ENCODE data around the gene LEP.

The LEP gene

DNA sequence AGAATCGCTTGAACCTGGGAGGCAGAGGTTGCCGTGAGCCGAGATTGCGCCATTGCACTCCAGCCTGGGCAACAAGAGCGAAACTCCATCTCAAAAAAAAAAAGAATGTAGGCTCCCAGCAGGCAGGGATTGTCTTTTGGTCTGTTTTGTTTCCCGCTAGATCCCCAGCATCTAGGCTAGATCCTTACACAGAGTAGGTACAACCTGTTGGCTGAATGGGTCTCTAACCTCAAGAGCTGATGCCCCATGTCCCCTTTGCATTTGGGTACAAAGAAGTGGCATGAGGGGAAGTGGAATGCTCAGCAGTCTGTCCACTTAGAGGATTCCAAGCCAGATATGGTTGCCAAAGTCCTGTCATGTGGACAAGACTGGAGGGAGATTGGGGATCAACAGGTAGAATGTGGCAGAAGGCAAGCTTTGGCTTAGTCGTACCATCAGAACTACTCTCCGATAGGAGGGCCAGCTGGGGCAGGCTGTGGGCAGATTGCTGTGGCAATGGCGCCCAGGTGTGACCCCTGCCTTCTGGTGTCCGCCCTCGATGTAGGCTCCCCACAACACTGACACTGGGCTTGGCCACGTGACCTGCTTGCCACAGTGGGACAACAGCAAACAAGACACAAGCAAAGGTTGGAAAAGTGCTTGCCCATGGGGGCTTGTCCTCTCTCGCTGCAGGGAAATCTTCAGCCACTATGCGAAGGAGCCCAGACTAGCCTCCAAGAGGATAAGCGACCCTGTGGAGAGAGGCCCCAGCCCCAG, 21.4 kb downstream of the LEP start:
- peaks cover 7 to 9% of the 10 kb centered on the region in 2 donors for H3K4me1 ChIP-seq (ENCODE audit: control insufficient read depth in 2 of 2, insufficient read depth in 1 of 2, low read depth in 1 of 2, low read length in 2 of 2)
- no peak overlapping the region for H2BK12ac ChIP-seq (ENCODE audit: low read length)
- H2BK15ac ChIP-seq (ENCODE audit: low read length), result no peak overlapping the region
- no peak overlapping the region for H3K9ac ChIP-seq (ENCODE audit: low read depth, low read length, poor library complexity)
- no peak overlapping the region for H4K91ac ChIP-seq (ENCODE audit: low read depth, low read length, poor library complexity)
- H3K14ac ChIP-seq (ENCODE audit: low read length), result no peak overlapping the region
- no peak overlapping the region for H2AK5ac ChIP-seq (ENCODE audit: low read depth, low read length)
- H2AFZ ChIP-seq (ENCODE audit: low read length), result no peak overlapping the region
- H3K23ac ChIP-seq (ENCODE audit: low read depth, low read length, poor library complexity), result no peak overlapping the region
- WGBS, 2 donors (ENCODE audit: extremely low coverage in 2 of 2, insufficient read length in 2 of 2, insufficient replicate concordance in 1 of 2), result no CpG with 5 or more reads among the region's 15 CpGs
- H3K18ac ChIP-seq (ENCODE audit: low read length), result no peak overlapping the region
- no peak overlapping the region for H3K27ac ChIP-seq (replicated peaks; ENCODE audit: low read length)
- H2BK5ac ChIP-seq (ENCODE audit: low read length), result no peak overlapping the region
- H3K36me3 ChIP-seq (replicated peaks in 1 of 2; ENCODE audit: control insufficient read depth in 2 of 2, insufficient read depth in 2 of 2, low read length in 2 of 2), result no peaks in the 10 kb centered on the region
- DNase-seq (ENCODE audit: low spot score), result no peak
- no peak overlapping the region for H4K8ac ChIP-seq (ENCODE audit: low read depth, low read length)
- H3K4me2 ChIP-seq (ENCODE audit: insufficient read depth, low read length, poor library complexity, severe bottlenecking), result no peak overlapping the region
- H3K4me3 ChIP-seq (ENCODE audit: low read length in 2 of 2), result peak overlapping the region in 1 of 2 donors; percentile 50
- no peaks in the 10 kb centered on the region for H3K9me3 ChIP-seq (replicated peaks in 1 of 2; ENCODE audit: control insufficient read depth in 2 of 2, insufficient read depth in 1 of 2, low read depth in 1 of 2, low read length in 2 of 2)
- no peaks in the 10 kb centered on the region for H3K79me1 ChIP-seq (ENCODE audit: low read depth, low read length)
- H2BK120ac ChIP-seq (ENCODE audit: low read depth, low read length), result no peak overlapping the region
- H3K4ac ChIP-seq (ENCODE audit: low read length), result no peak overlapping the region
- H3K27me3 ChIP-seq (ENCODE audit: control insufficient read depth in 3 of 3, insufficient read depth in 3 of 3, low read depth in 1 of 3, low read length in 3 of 3), result no peaks in the 10 kb centered on the region

- peak overlapping the region; percentile 72 for H2AFZ ChIP-seq (ENCODE audit: low read length)
- no peak for DNase-seq (ENCODE audit: low spot score)
- no peaks in the 10 kb centered on the region for H3K36me3 ChIP-seq (replicated peaks in 1 of 2; ENCODE audit: control insufficient read depth in 2 of 2, insufficient read depth in 2 of 2, low read length in 2 of 2)
- no peak overlapping the region for H2AK5ac ChIP-seq (ENCODE audit: low read depth, low read length)
- no peak overlapping the region for H4K91ac ChIP-seq (ENCODE audit: low read depth, low read length, poor library complexity)
- peaks cover 16 to 17% of the 10 kb centered on the region in 2 donors for H3K4me1 ChIP-seq (ENCODE audit: control insufficient read depth in 2 of 2, insufficient read depth in 1 of 2, low read depth in 1 of 2, low read length in 2 of 2)
- H2BK5ac ChIP-seq (ENCODE audit: low read length), result no peak overlapping the region
- no peak overlapping the region for H2BK120ac ChIP-seq (ENCODE audit: low read depth, low read length)
- no peak overlapping the region for H3K4ac ChIP-seq (ENCODE audit: low read length)
- no peak overlapping the region for H3K23ac ChIP-seq (ENCODE audit: low read depth, low read length, poor library complexity)
- no peaks in the 10 kb centered on the region for H3K79me1 ChIP-seq (ENCODE audit: low read depth, low read length)
- no peak overlapping the region for H3K4me2 ChIP-seq (ENCODE audit: insufficient read depth, low read length, poor library complexity, severe bottlenecking)
- no peak overlapping the region for H3K9ac ChIP-seq (ENCODE audit: low read depth, low read length, poor library complexity)
- no peak overlapping the region for H2BK12ac ChIP-seq (ENCODE audit: low read length)
- no peak overlapping the region for H3K14ac ChIP-seq (ENCODE audit: low read length)
- H2BK15ac ChIP-seq (ENCODE audit: low read length), result no peak overlapping the region
- no peak overlapping the region for H4K8ac ChIP-seq (ENCODE audit: low read depth, low read length)
- no peaks in the 10 kb centered on the region for H3K9me3 ChIP-seq (replicated peaks in 1 of 2; ENCODE audit: control insufficient read depth in 2 of 2, insufficient read depth in 1 of 2, low read depth in 1 of 2, low read length in 2 of 2)
- no peak overlapping the region for H3K18ac ChIP-seq (ENCODE audit: low read length)
- no peak overlapping the region for H3K4me3 ChIP-seq (ENCODE audit: low read length in 2 of 2)
- no peaks in the 10 kb centered on the region for H3K27me3 ChIP-seq (ENCODE audit: control insufficient read depth in 3 of 3, insufficient read depth in 3 of 3, low read depth in 1 of 3, low read length in 3 of 3)
- no CpG with 5 or more reads among the region's 3 CpGs for WGBS, 2 donors (ENCODE audit: extremely low coverage in 2 of 2, insufficient read length in 2 of 2, insufficient replicate concordance in 1 of 2)
- no peak overlapping the region for H3K27ac ChIP-seq (replicated peaks; ENCODE audit: low read length)
These were observed 22.3 kb downstream of the LEP start for GRCh38 chr7:128263420-128263819.

DNA sequence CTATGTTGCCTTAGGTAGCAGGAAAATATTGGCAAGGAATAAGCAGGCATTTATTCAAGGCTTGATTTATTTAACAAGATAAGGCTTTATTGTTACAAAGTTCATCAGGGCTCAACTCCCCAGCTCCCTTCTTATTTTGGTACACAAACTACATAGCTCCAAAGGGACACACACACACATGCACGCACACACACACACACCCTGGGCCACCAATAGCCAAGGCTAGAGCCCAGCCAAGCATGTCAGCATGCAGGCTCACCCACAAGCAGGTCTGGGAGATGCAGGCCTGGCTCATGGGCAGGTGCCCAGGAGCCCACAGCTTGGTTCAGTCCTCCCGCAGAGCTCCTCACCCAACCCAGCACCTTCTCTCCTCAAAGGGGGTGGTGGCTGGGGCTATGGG, 23.4 kb downstream of the LEP start:
- Histone ChIP-seq H3K36me3 (replicated peaks in 1 of 2; ENCODE audit: control insufficient read depth in 2 of 2, insufficient read depth in 2 of 2, low read length in 2 of 2) (no peaks in the 10 kb centered on the region), H3K4ac (ENCODE audit: low read length) (no peak overlapping the region), H3K9me3 (replicated peaks in 1 of 2; ENCODE audit: control insufficient read depth in 2 of 2, insufficient read depth in 1 of 2, low read depth in 1 of 2, low read length in 2 of 2) (no peaks in the 10 kb centered on the region), H3K27me3 (ENCODE audit: control insufficient read depth in 3 of 3, insufficient read depth in 3 of 3, low read depth in 1 of 3, low read length in 3 of 3) (no peaks in the 10 kb centered on the region), H4K8ac (ENCODE audit: low read depth, low read length) (no peak overlapping the region), H2BK5ac (ENCODE audit: low read length) (no peak overlapping the region), H3K18ac (ENCODE audit: low read length) (no peak overlapping the region), H2AFZ (ENCODE audit: low read length) (no peak overlapping the region), H3K4me2 (ENCODE audit: insufficient read depth, low read length, poor library complexity, severe bottlenecking) (no peak overlapping the region), H3K4me3 (ENCODE audit: low read length in 2 of 2) (no peak overlapping the region), H2BK120ac (ENCODE audit: low read depth, low read length) (no peak overlapping the region), H3K14ac (ENCODE audit: low read length) (peak overlapping the region; percentile 42), H2BK12ac (ENCODE audit: low read length) (no peak overlapping the region), H3K79me1 (ENCODE audit: low read depth, low read length) (no peaks in the 10 kb centered on the region), H3K9ac (ENCODE audit: low read depth, low read length, poor library complexity) (no peak overlapping the region), H2AK5ac (ENCODE audit: low read depth, low read length) (no peak overlapping the region), H2BK15ac (ENCODE audit: low read length) (no peak overlapping the region), H3K23ac (ENCODE audit: low read depth, low read length, poor library complexity) (no peak overlapping the region), H3K4me1 (ENCODE audit: control insufficient read depth in 2 of 2, insufficient read depth in 1 of 2, low read depth in 1 of 2, low read length in 2 of 2) (peaks cover 16 to 18% of the 10 kb centered on the region in 2 donors), H3K27ac (replicated peaks; ENCODE audit: low read length) (no peak overlapping the region), H4K91ac (ENCODE audit: low read depth, low read length, poor library complexity) (no peak overlapping the region)
- no peak for DNase-seq (ENCODE audit: low spot score)
- no CpG with 5 or more reads among the region's 2 CpGs for WGBS, 2 donors (ENCODE audit: extremely low coverage in 2 of 2, insufficient read length in 2 of 2, insufficient replicate concordance in 1 of 2)

DNA sequence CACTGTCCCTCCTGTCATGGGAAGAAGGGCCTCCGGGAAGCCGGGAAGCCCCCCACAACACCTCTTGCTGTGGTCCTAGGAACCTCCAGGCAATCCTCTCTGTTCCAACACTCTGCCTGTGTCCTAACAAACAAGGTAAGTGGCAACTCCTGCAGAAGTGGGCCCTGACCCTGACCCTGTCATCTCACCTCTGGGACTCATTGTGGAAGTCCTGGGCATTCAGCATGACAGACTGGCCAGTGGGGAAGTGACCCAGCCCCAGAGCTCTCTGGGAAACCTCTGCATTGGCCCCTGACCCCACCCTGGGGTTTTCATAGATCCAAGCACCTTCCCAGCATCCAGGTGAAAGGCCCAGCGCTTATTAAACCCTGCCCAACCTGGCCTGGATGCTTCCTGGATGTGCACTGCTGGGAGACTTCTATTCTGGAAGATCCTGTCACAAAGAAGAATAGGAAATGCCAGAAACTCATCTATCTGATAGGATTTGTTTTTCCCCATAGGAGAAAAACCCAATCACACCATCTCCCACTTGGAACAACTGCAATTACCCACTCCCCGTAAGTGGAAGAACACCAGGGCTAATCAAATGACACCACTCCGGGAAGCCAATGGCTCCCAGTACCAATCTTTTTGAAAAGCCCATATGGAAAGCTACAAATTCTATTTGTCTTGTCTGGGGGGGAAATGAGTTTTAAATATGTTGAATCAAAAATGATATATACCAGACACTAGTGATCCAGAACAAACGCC, 24.3 kb downstream of the LEP start:
- Histone ChIP-seq H2BK120ac (ENCODE audit: low read depth, low read length) (no peak overlapping the region), H3K4me1 (ENCODE audit: control insufficient read depth in 2 of 2, insufficient read depth in 1 of 2, low read depth in 1 of 2, low read length in 2 of 2) (peaks cover 16 to 18% of the 10 kb centered on the region in 2 donors), H2BK12ac (ENCODE audit: low read length) (no peak overlapping the region), H2BK5ac (ENCODE audit: low read length) (no peak overlapping the region), H3K27me3 (ENCODE audit: control insufficient read depth in 3 of 3, insufficient read depth in 3 of 3, low read depth in 1 of 3, low read length in 3 of 3) (no peaks in the 10 kb centered on the region), H3K4ac (ENCODE audit: low read length) (no peak overlapping the region), H3K9me3 (replicated peaks in 1 of 2; ENCODE audit: control insufficient read depth in 2 of 2, insufficient read depth in 1 of 2, low read depth in 1 of 2, low read length in 2 of 2) (no peaks in the 10 kb centered on the region), H3K18ac (ENCODE audit: low read length) (no peak overlapping the region), H3K79me1 (ENCODE audit: low read depth, low read length) (no peaks in the 10 kb centered on the region), H2AK5ac (ENCODE audit: low read depth, low read length) (no peak overlapping the region), H3K36me3 (replicated peaks in 1 of 2; ENCODE audit: control insufficient read depth in 2 of 2, insufficient read depth in 2 of 2, low read length in 2 of 2) (no peaks in the 10 kb centered on the region), H4K91ac (ENCODE audit: low read depth, low read length, poor library complexity) (no peak overlapping the region), H3K4me2 (ENCODE audit: insufficient read depth, low read length, poor library complexity, severe bottlenecking) (no peak overlapping the region), H2AFZ (ENCODE audit: low read length) (no peak overlapping the region), H4K8ac (ENCODE audit: low read depth, low read length) (no peak overlapping the region), H3K4me3 (ENCODE audit: low read length in 2 of 2) (no peak overlapping the region), H3K14ac (ENCODE audit: low read length) (no peak overlapping the region), H3K9ac (ENCODE audit: low read depth, low read length, poor library complexity) (no peak overlapping the region), H3K23ac (ENCODE audit: low read depth, low read length, poor library complexity) (no peak overlapping the region), H2BK15ac (ENCODE audit: low read length) (no peak overlapping the region), H3K27ac (replicated peaks; ENCODE audit: low read length) (no peak overlapping the region)
- WGBS, 2 donors (ENCODE audit: extremely low coverage in 2 of 2, insufficient read length in 2 of 2, insufficient replicate concordance in 1 of 2), result no CpG with 5 or more reads among the region's 6 CpGs
- DNase-seq (ENCODE audit: low spot score), result no peak

Measured in neuronal stem cell (in vitro differentiated cells).